D721Med (cell line): ENCODE data around the gene NPSR1.
"Not testable (repeated sequence)": the region's sequence is repeated elsewhere in the genome, so short reads cannot be mapped to it uniquely, and the experiment has no call there.

Source experiments
- DNase-seq: peaks from one replicate; pipeline ENCODE4 v3.0.0; 2011; ENCODE audit warnings: low spot score; ENCODE audit not compliant: insufficient read length
- FAIRE-seq: peaks from 2 replicates; lab custom pipeline; 2011; peaks lifted over from hg19 to GRCh38; lab: Jason Lieb, UNC
- TF ChIP-seq, protein P1 (sequence below): IDR thresholded peaks from 2 replicates; pipeline ENCODE4 v1.5.1; 2012; ENCODE audit warnings: mild to moderate bottlenecking, control low read depth; ENCODE audit not compliant: insufficient read depth; ENCODE audit errors: missing control alignments

The NPSR1 gene, protein sequence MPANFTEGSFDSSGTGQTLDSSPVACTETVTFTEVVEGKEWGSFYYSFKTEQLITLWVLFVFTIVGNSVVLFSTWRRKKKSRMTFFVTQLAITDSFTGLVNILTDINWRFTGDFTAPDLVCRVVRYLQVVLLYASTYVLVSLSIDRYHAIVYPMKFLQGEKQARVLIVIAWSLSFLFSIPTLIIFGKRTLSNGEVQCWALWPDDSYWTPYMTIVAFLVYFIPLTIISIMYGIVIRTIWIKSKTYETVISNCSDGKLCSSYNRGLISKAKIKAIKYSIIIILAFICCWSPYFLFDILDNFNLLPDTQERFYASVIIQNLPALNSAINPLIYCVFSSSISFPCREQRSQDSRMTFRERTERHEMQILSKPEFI

DNA sequence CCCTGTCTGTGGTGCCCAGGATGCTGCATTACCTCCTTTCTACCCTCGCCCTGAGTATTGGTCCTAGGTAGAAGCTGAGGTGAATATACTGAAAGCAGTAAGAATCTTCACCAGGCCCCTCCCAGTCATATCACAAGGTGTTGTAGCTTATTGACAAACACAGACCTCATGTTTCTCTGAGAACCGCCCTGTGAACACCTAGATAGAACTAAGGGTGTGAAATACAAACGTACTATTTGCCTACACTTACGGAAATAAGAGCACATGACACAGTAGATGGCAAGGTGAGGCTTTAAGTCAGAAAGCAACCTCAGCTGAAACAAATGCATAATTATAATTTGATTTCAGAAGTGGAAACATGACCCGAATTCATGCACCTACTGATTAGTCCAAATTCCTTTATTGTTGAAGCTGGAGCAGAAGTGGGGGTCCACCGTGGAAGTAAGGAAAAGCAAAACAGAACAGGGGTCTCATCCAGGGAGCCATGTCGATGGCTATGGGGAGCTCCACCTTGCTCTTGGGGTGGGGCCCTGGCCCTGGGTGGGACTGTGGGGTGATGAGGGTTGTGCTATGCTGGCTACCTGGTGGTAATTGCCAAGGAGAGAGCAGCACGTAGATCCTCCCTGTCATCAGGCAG is at the start of gene NPSR1:
NPSR1 (plus strand) TSS at position 587 of the 637 bp plus-strand sequence. CDS start 195 bp downstream, outside the sequence.
- TF ChIP-seq, protein P1, sequence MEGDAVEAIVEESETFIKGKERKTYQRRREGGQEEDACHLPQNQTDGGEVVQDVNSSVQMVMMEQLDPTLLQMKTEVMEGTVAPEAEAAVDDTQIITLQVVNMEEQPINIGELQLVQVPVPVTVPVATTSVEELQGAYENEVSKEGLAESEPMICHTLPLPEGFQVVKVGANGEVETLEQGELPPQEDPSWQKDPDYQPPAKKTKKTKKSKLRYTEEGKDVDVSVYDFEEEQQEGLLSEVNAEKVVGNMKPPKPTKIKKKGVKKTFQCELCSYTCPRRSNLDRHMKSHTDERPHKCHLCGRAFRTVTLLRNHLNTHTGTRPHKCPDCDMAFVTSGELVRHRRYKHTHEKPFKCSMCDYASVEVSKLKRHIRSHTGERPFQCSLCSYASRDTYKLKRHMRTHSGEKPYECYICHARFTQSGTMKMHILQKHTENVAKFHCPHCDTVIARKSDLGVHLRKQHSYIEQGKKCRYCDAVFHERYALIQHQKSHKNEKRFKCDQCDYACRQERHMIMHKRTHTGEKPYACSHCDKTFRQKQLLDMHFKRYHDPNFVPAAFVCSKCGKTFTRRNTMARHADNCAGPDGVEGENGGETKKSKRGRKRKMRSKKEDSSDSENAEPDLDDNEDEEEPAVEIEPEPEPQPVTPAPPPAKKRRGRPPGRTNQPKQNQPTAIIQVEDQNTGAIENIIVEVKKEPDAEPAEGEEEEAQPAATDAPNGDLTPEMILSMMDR, result no peak
- FAIRE-seq, result no peak
- no peak for DNase-seq

DNA sequence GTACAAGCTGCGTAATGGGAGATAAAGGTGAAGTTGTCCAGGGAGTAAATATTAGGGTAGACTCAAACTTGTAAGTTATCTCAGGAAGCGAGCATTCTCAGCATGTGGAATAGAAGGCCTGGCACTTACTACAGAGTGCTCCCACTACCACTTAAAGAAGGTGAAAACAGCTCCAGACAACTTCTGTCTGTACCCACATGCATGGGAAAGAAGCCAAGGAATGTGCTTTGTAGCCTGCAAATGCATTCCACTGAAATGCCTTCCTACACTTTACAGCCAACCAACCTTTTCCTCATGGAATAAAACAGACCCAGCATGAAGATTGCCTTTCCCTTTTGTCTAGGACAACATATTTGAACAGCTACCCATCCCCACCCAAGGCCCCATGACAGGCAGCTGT is 45.4 kb upstream of the NPSR1 start:
- FAIRE-seq, result no peak
- no peak for DNase-seq
- TF ChIP-seq, protein P1, result no peak

DNA sequence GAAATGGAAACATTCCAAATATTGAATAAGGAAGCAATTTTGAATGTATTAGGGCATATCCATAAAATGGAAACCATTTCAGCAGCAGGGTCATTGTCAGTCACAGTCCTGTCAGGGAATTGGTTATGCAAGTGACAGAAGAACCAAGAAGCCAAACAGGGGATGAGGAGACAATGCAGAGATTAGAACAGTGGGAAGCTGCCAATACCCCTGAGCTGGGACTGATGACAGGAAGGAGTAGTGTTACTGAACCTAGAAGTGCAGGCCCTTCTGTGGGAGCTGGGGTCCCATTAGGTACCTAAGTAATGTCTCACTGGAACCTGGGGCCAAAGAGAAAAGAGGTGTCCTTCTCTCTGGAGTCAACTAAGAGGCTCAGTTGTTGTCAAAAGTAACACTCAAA is 37.6 kb upstream of the NPSR1 start:
- DNase-seq (no peak), FAIRE-seq (no peak)
- TF ChIP-seq, protein P1, result no peak

DNA sequence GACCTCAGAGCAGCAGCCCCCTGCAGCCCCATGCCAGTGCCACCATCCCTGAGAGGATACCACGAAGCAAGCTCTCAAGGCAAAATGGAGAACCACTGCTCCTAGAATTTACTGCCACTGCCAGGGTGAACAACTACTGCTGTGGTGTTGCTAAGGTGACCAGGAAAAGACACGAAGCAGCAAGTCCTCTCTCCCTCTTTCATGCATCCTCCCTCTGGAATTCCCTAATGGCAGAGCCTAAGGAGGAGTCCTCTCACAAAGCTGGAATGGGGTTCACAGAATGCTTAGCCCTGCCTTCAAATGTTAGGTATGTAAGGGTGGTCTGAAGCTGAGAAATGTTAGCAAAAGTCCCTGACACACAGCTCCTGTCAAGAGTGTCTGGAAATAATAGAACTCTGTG is 35.8 kb upstream of the NPSR1 start:
- no peak for FAIRE-seq
- DNase-seq, result no peak
- TF ChIP-seq, protein P1, result no peak

DNA sequence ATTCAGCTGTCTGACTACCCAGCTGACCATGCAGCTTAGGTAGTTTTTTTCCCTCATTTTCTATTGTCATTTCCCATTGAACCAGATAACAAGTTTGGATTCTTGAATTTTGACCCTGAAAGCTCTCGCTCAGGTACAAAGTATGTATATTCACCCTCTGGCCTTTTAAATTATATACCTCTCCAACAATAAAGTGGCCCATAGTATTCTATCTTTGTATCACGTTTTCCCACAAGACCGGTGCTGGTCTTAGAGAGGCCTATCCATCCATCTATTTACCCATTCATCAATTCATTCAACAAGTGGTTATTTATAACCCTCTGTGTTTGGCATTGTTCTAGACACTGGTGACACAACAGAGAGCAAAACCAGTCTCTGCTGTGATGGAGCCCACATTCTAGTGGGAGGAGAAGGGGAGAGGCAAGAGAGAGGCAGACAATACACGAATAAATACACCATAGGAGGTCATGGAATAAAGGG is 35.2 kb upstream of the NPSR1 start:
- DNase-seq (no peak), FAIRE-seq (no peak)
- TF ChIP-seq, protein P1, result no peak

DNA sequence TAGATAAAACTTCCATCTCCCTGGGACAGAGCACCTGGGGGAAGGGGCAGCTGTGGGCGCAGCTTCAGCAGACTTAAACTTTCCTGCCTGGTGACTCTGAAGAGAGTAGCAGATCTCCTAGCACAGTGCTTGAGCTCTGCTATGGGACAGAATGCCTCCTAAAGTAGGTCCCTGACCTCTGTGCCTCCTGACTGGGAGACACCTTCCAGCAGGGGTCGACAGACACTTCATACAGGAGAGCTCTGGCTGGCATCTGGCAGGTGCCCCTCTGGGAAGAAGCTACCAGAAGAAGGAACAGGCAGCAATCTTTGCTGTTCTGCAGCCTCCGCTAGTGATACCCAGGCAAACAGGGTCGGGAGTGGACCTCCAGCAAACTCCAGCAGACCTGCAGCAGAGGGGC is 29.4 kb upstream of the NPSR1 start:
- DNase-seq, FAIRE-seq: not testable (repeated sequence)

DNA sequence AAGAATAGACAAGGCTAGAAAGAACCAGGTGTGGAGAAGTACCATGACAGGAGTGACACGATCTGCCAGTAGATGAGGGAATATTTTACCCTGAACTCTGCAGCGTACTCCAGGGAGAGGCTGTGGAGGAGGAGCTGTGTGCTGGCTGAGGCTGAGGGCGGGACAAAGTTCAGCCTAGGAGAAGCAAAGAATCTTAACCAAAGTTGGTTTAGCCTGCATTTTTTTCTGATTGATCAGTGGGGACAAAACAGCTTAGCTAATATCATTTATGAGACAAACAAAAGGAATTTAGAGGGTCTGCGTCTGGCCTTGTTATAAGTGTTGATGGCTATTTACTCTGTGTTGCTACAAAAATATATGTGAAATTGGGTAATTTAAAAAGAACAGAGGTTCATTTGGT is 5.2 kb upstream of the NPSR1 start:
- no peak for DNase-seq
- TF ChIP-seq, protein P1, result no peak
- no peak for FAIRE-seq
